GM21717 (cell line): Measurements from ENCODE around the gene TAB3.

Experiments used
- ATAC-seq: cut with Tn5 transposase; IDR thresholded peaks from one replicate; pipeline ENCODE4 v1.9.1; 2021; ENCODE audit warnings: mild to moderate bottlenecking, moderate library complexity; ENCODE audit not compliant: unreplicated experiment

TAB3 gene

GRCh38 chrX:30887721-30888120, 1.3 kb downstream of the TAB3 start:
- no peak for ATAC-seq

GRCh38 chrX:30887288-30887687, 1.8 kb downstream of the TAB3 start:
- no peak for ATAC-seq

- no peak for ATAC-seq
These were observed 3.9 kb downstream of the TAB3 start for GRCh38 chrX:30885136-30885535.

GRCh38 chrX:30883138-30883537, 5.9 kb downstream of the TAB3 start:
- no peak for ATAC-seq

- no peak for ATAC-seq
These were observed 7.3 kb downstream of the TAB3 start for GRCh38 chrX:30881797-30882196.

GRCh38 chrX:30881390-30881789, 7.7 kb downstream of the TAB3 start:
- ATAC-seq: no peak

- no peak for ATAC-seq
These were observed 9.0 kb downstream of the TAB3 start for GRCh38 chrX:30880058-30880457.

GRCh38 chrX:30876367-30876766, 12.7 kb downstream of the TAB3 start:
- ATAC-seq: no peak

- no peak for ATAC-seq
These were observed 13.1 kb downstream of the TAB3 start for GRCh38 chrX:30875957-30876356.

- no peak for ATAC-seq
These were observed 14.2 kb downstream of the TAB3 start for GRCh38 chrX:30874851-30875250.

GRCh38 chrX:30870572-30870971, 18.5 kb downstream of the TAB3 start:
- no peak for ATAC-seq

GRCh38 chrX:30865612-30866011, 23.4 kb downstream of the TAB3 start:
- ATAC-seq: no peak

GRCh38 chrX:30865015-30865414, 24.0 kb downstream of the TAB3 start:
- ATAC-seq: no peak

- no peak for ATAC-seq
These were observed 24.7 kb downstream of the TAB3 start for GRCh38 chrX:30864383-30864785.

GRCh38 chrX:30863974-30864373, 25.1 kb downstream of the TAB3 start:
- no peak for ATAC-seq

GRCh38 chrX:30858098-30858497, 31.0 kb downstream of the TAB3 start:
- no peak for ATAC-seq

GRCh38 chrX:30851449-30851848, 37.6 kb downstream of the TAB3 start:
- ATAC-seq: no peak

- ATAC-seq: no peak
These were observed 53.7 kb downstream of the TAB3 start for GRCh38 chrX:30835373-30835772.

- ATAC-seq: no peak
These were observed 55.2 kb downstream of the TAB3 start for GRCh38 chrX:30833896-30834295.

- peak; percentile 87 for ATAC-seq
These were observed 58.0 kb downstream of the TAB3 start for GRCh38 chrX:30831082-30831481.

GRCh38 chrX:30830326-30830943, 58.6 kb downstream of the TAB3 start:
- ATAC-seq: no peak

- ATAC-seq: no peak
These were observed 64.8 kb downstream of the TAB3 start for GRCh38 chrX:30824275-30824674.

GRCh38 chrX:30822764-30823163, 66.3 kb downstream of the TAB3 start:
- no peak for ATAC-seq
